Endothelial cell of umbilical vein (primary cell): ENCODE results near the gene ULBP2. TPM values are rescaled to one million over a fixed set of nuclear protein-coding genes. Genes with fewer than 3 reads are reported as not detected.

ENCODE experiments used
- BruUV-seq: library from RNA; stranded (reverse); fragments of 400-500 nt; replicated peaks from 2 replicates; lab custom pipeline; 2021; lab: Mats Ljungman, UMichigan
- CTCF ChIA-PET: fragments of 300-600, 350-600 bp; sonication (Branson Sonifier 250); formaldehyde crosslinking; loops from one replicate; lab custom pipeline; 2021; ENCODE audit warnings: antibody characterized with exemption, inconsistent platforms; lab: Charles Lee
- POLR2A ChIA-PET: fragments of 300-600, 350-600 bp; sonication (Branson Sonifier 250); formaldehyde crosslinking; loops from one replicate; lab custom pipeline; 2021; ENCODE audit warnings: antibody characterized with exemption, inconsistent platforms; lab: Charles Lee
- DNase-seq: peaks from one replicate; pipeline ENCODE4 v3.0.0-alpha.2; 2011; ENCODE audit warnings: low read depth, low spot score
- FAIRE-seq: peaks from 2 replicates; lab custom pipeline; 2011; peaks lifted over from hg19 to GRCh38; lab: Jason Lieb, UNC
- H2AFZ ChIP-seq: 2 replicates; pipeline ENCODE4 v1.6.0; 2012; ENCODE audit warnings: low read depth, low read length, control low read depth, inconsistent platforms
- H3K27ac ChIP-seq: 2 replicates; pipeline ENCODE4 v1.5.1; 2011; ENCODE audit warnings: low read depth, mild to moderate bottlenecking, control low read depth, low read length, moderate library complexity; ENCODE audit not compliant: insufficient read depth
- H3K27me3 ChIP-seq, 2 experiments: 2 replicates each; pipeline versions ENCODE4 v1.6.0 to v1.6.1; 2011; ENCODE audit warnings: low read length in 2 of 2, mixed read lengths in 1 of 2; ENCODE audit not compliant: control insufficient read depth in 2 of 2, insufficient read depth in 2 of 2
- H3K36me3 ChIP-seq, 2 experiments: 2 replicates in 1 of 2; 3 replicates in 1 of 2; pipeline ENCODE4 v1.5.1; 2011; ENCODE audit warnings: low read length in 2 of 2, mild to moderate bottlenecking in 1 of 2, moderate library complexity in 1 of 2; ENCODE audit not compliant: control insufficient read depth in 2 of 2, insufficient read depth in 2 of 2; ENCODE audit errors: extremely low read depth in 1 of 2
- H3K4me1 ChIP-seq: 3 replicates; pipeline ENCODE4 v1.5.1; 2011; ENCODE audit warnings: mild to moderate bottlenecking, low read length; ENCODE audit not compliant: control insufficient read depth, insufficient read depth; ENCODE audit errors: extremely low read depth
- H3K4me2 ChIP-seq: 2 replicates; pipeline ENCODE4 v1.6.1; 2011; ENCODE audit warnings: low read length, control low read depth, mixed read lengths; ENCODE audit not compliant: insufficient read depth
- H3K4me3 ChIP-seq, 3 experiments: fragments of 200-600 bp in 1 of 3; sonication (generic), shearing (Covaris generic) in 1 of 3; replicated peaks in 1 of 3; 2 replicates each; pipeline ENCODE4 v1.5.1; 2011 to 2016; ENCODE audit warnings: control low read depth in 3 of 3, low read length in 3 of 3, mild to moderate bottlenecking in 2 of 3, inconsistent platforms in 1 of 3, low read depth in 1 of 3, moderate library complexity in 1 of 3; ENCODE audit not compliant: insufficient read depth in 1 of 3
- H3K79me2 ChIP-seq: 2 replicates; pipeline ENCODE4 v1.6.0; 2012; ENCODE audit warnings: low read length, inconsistent platforms; ENCODE audit not compliant: control insufficient read depth, insufficient read depth
- H3K9ac ChIP-seq: replicated peaks from 2 replicates; pipeline ENCODE3; 2011; ENCODE audit warnings: low read length, control low read depth; ENCODE audit not compliant: insufficient read depth; ENCODE audit errors: extremely low read depth
- H3K9me1 ChIP-seq: replicated peaks from 3 replicates; pipeline ENCODE4 v1.6.0; 2011; ENCODE audit warnings: mild to moderate bottlenecking, low read length; ENCODE audit not compliant: control insufficient read depth, insufficient read depth; ENCODE audit errors: extremely low read depth
- H3K9me3 ChIP-seq: replicated peaks from 2 replicates; pipeline ENCODE4 v1.5.1; 2012; ENCODE audit warnings: low read length, inconsistent platforms; ENCODE audit not compliant: control insufficient read depth, insufficient read depth
- H4K20me1 ChIP-seq: replicated peaks from 2 replicates; pipeline ENCODE3; 2011; ENCODE audit warnings: mild to moderate bottlenecking, low read length; ENCODE audit not compliant: control insufficient read depth, insufficient read depth; ENCODE audit errors: extremely low read depth
- EZH2 ChIP-seq: IDR thresholded peaks from 2 replicates; pipeline ENCODE4 v1.6.1; 2012; ENCODE audit warnings: borderline replicate concordance, low read depth, mild to moderate bottlenecking, moderate library complexity, low read length, inconsistent platforms; ENCODE audit not compliant: severe bottlenecking
- FOS ChIP-seq: IDR thresholded peaks from 2 replicates; pipeline ENCODE4 v1.6.1; 2011; ENCODE audit warnings: mild to moderate bottlenecking, low read length, moderate library complexity, borderline replicate concordance; ENCODE audit not compliant: insufficient read depth
- GATA2 ChIP-seq: IDR thresholded peaks from 2 replicates; pipeline ENCODE4 v1.7.0; 2011; ENCODE audit warnings: low read depth, mild to moderate bottlenecking, moderate library complexity, mixed read lengths, low read length; ENCODE audit not compliant: insufficient read length, insufficient read depth
- JUN ChIP-seq: IDR thresholded peaks from 2 replicates; pipeline ENCODE4 v1.6.1; 2011; ENCODE audit warnings: borderline replicate concordance, low read depth; ENCODE audit not compliant: insufficient read length, insufficient read depth
- MYC ChIP-seq: IDR thresholded peaks from one replicate; pipeline ENCODE4 v1.6.1; 2011; ENCODE audit warnings: mild to moderate bottlenecking, low read depth, low read length
- POLR2A ChIP-seq: IDR thresholded peaks from 2 replicates; pipeline ENCODE4 v1.6.1; 2012; ENCODE audit warnings: low read depth, mild to moderate bottlenecking, control low read depth, low read length
- POLR2AphosphoS5 ChIP-seq: IDR thresholded peaks from 2 replicates; pipeline ENCODE4 v1.6.1; 2012; ENCODE audit warnings: low read depth, mild to moderate bottlenecking, control low read depth, low read length, moderate library complexity; ENCODE audit not compliant: insufficient read depth
- dilution Hi-C: fragments of 300-500 bp; cut with MboI; formaldehyde crosslinking; loops from one replicate; pipeline ENCODE4 v1.15.0; 2019; ENCODE audit warnings: low sequenced_read_pairs; ENCODE audit not compliant: extremely low pct_ligation_motif_present
- intact Hi-C: fragments of 100-400 bp; cut with micrococcal nuclease; formaldehyde crosslinking; loops from one replicate; pipeline ENCODE4 v1.10.0; 2022
- polyA plus RNA-seq, 4 experiments: library from polyadenylated mRNA; depleted of rRNA in 3 of 4; stranded (reverse) in 3 of 4; unstranded in 1 of 4; fragments of >200 nt; gene quantifications; 2 replicates each; pipeline versions ENCODE4 v1.2.1 to v1.2.3, GENCODE V29; 2011 to 2012; ENCODE audit warnings: missing spikeins in 1 of 4
- total RNA-seq: library from RNA; stranded (reverse); gene quantifications from 2 replicates; pipeline ENCODE4 v1.2.3, GENCODE V29; 2021
- TF ChIP-seq, protein P1 (sequence below): IDR thresholded peaks from 2 replicates; pipeline ENCODE4 v1.6.1; 2011; ENCODE audit not compliant: insufficient read depth, insufficient read length
- TF ChIP-seq, protein P2 (sequence below), 2 donors: IDR thresholded peaks; 1 replicate in 1 of 2; 2 replicates in 1 of 2; pipeline ENCODE4 v1.5.1; 2011; ENCODE audit warnings: low read length in 2 of 2, mild to moderate bottlenecking in 2 of 2, moderate library complexity in 2 of 2, control low read depth in 1 of 2, inconsistent platforms in 1 of 2, low read depth in 1 of 2; ENCODE audit not compliant: insufficient read depth in 1 of 2; ENCODE audit errors: extremely low read depth in 1 of 2

Gene ULBP2
- total and polyA plus RNA-seq, 2 donors (not counting 3 experiments of a cell fraction or from before 2014, with no cell fraction given) = 7.0 to 22.8 TPM

DNA sequence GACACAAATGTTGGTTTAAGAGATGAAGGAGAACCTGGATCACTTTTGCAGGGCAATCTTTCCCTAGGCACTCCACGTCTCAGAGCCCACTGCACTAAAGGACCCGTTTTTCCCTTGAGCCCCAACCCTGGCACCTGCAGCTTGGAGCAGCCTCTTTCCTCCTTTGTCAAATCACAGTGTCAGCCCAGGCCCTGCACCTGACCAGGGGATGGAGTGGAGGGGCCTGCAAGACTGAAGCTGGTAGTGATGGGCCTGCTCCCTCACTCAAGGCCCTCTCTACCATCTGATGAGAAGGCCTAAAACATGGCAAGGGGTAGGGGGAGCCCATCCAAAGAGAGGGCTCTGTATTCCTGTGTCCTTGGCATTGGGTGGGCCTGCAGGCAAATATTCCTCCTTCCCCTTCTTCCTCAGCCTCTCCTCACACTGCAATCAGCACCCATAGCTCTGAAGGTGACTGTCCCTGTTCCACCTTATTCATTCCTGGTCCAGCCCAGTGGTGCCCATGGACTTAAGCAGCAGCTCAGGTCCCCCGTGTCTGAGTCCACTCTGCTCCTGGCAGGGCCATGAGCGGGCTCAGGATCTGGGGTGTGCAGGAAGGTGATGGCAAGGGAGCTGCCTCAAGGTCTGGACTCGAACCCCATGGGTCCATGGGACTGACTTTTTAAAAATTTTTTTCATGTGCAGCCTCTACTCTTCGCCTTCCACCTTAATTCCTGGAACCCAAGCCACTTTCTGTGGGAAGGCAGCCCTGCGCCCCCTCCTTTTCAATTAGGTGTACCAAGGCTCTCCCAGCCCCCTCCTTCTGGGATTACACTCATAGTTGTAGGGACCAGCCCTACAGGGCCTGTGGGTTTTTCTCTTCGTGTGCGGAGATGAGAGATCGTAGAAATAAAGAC lies 25.6 kb upstream of the ULBP2 start:
- Histone ChIP-seq H3K4me3 (no peak overlapping the region), H3K27me3 (peaks cover 14 to 15% of the 10 kb centered on the region in 2 experiments), H3K9me1 (no peaks in the 10 kb centered on the region), H4K20me1 (no peaks in the 10 kb centered on the region), H3K4me1 (no peaks in the 10 kb centered on the region), H3K4me2 (no peak overlapping the region), H2AFZ (no peak overlapping the region), H3K27ac (no peak overlapping the region), H3K9me3 (no peaks in the 10 kb centered on the region), H3K79me2 (no peaks in the 10 kb centered on the region), H3K36me3 (no peaks in the 10 kb centered on the region), H3K9ac (no peak overlapping the region)
- intact Hi-C loops = no loop called here
- no peak for TF ChIP-seq POLR2AphosphoS5
- TF ChIP-seq JUN = no peak
- TF ChIP-seq, protein P1, sequence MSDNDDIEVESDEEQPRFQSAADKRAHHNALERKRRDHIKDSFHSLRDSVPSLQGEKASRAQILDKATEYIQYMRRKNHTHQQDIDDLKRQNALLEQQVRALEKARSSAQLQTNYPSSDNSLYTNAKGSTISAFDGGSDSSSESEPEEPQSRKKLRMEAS = no peak
- TF ChIP-seq GATA2 = no peak
- TF ChIP-seq EZH2 = no peak
- TF ChIP-seq POLR2A = no peak
- no peak for TF ChIP-seq MYC
- TF ChIP-seq FOS = no peak
- TF ChIP-seq, protein P2, sequence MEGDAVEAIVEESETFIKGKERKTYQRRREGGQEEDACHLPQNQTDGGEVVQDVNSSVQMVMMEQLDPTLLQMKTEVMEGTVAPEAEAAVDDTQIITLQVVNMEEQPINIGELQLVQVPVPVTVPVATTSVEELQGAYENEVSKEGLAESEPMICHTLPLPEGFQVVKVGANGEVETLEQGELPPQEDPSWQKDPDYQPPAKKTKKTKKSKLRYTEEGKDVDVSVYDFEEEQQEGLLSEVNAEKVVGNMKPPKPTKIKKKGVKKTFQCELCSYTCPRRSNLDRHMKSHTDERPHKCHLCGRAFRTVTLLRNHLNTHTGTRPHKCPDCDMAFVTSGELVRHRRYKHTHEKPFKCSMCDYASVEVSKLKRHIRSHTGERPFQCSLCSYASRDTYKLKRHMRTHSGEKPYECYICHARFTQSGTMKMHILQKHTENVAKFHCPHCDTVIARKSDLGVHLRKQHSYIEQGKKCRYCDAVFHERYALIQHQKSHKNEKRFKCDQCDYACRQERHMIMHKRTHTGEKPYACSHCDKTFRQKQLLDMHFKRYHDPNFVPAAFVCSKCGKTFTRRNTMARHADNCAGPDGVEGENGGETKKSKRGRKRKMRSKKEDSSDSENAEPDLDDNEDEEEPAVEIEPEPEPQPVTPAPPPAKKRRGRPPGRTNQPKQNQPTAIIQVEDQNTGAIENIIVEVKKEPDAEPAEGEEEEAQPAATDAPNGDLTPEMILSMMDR (IDR thresholded peaks at IDR 0.05; ENCODE audit: extremely low read depth in 1 of 2, insufficient read depth in 1 of 2, low read depth in 1 of 2, low read length in 2 of 2) = no peak
- ChIA-PET CTCF (interaction anchor here (1.1 to 2.1 kb wide), 4 partner anchors 10 to 899 kb away, joined by 3 to 7 read pairs (median 4); no protein-coding TSS in a partner anchor), POLR2A (no interaction called here)
- DNase-seq (no peak), FAIRE-seq (no peak)
- dilution Hi-C loops = no loop called here
- no TSS peak for BruUV-seq
